GM21447 (cell line): Measurements from ENCODE around the gene TGFBR3.
A peak's percentile ranks its signal among the peaks of the same experiment; 100 is the strongest.

Experiments
- ATAC-seq: cut with Tn5 transposase; IDR thresholded peaks from one replicate; pipeline ENCODE4 v1.9.1; 2021; ENCODE audit not compliant: unreplicated experiment

The TGFBR3 gene

DNA sequence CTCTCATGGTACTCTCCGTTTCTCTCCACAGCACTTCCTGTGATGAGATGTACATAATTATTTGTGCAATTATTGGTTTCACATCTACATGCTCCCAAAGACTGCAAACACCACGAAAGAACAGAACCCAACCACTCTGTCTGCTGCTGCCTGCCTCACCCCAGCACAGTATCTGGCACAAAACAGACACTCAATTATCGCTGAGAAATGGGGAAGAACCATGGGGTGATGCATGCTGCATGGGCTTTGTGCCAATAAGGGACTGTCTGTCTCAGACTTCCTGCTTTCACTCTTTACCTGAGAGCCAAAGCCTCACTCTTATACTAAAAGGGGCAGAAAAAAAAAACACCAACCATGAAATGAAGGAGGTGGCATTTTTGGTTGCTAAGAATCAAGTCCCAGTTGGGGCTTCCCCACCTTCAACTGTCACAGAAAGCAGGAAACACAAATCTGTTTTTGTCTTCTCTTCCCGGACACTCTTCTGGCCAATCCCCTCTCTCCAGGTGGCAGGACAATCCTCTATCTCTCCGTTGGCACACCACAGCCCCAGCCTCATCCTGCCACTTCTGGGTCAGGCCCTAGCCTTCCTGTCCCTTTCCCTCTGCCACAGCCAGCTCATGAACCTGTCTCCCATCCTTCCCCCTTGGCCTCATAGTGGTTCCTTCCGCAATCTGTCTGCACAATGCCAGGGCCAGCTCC is 82.0 kb downstream of the TGFBR3 start:
- ATAC-seq, result peak; percentile 94

GRCh38 chr1:91803123-91803522 is 82.8 kb downstream of the TGFBR3 start:
- ATAC-seq, result no peak

- no peak for ATAC-seq
Measured at GRCh38 chr1:91801496-91802115, 84.3 kb downstream of the TGFBR3 start.

GRCh38 chr1:91799863-91800262 is 86.1 kb downstream of the TGFBR3 start:
- no peak for ATAC-seq

DNA sequence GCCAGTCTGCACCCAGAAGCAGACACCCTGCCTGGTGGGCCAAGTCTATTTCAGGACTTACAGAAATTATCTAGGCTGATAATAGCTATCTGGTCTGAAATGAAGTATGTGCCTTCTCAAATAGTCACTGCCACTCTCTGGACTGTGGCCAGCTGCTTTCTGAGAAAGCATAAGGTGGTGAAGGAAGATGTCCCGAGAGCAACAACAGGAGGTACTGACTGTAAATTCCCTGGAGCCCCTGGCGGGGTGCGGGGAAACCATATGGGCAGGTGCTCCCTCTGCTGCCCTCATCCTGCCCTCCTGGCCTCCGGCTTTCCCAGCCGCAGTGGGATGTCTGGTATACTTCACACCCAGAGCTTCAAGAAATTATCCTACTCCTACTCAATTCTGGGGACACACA is 86.8 kb downstream of the TGFBR3 start:
- ATAC-seq, result no peak

DNA sequence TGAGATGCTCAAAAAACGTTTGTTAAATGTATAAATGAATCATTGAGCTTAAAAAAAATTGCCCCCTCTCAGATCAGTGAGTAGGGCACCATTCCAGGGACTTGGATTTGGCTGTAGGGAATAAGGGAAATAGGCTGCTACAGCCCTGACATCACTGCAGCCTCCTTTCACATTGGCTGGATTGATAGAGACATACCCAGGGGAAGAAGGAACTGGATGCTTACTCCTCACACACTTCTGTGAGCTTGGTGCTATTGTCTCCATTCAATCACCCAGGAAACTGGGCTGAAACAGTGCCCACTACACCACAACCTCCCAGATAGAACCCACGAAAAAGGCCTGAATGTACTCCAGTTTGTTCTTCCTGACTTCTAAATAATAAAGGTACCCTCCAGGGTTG is 87.2 kb downstream of the TGFBR3 start:
- ATAC-seq, result no peak

- ATAC-seq, result no peak
Measured at GRCh38 chr1:91798241-91798648, 87.7 kb downstream of the TGFBR3 start.

DNA sequence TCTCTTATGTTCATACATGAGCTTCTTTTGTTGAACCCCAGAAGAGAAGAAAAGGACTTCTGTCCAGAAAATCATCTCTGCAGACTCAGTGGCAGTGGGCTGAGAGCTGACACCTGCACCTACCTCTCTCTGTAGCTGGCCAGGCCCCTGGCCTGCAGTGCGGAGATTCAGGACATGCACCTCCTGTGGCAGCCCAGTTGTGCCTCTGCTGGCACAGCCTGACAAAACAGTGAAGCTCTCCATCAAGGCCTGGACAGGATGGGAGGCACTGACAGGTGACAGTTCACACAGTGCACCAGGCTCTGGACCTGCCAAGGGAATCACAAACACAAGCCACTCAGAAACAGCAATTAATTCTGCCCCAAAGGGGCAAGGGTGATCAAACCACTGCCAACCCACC is 88.8 kb downstream of the TGFBR3 start:
- no peak for ATAC-seq

- no peak for ATAC-seq
Measured at GRCh38 chr1:91796390-91796654, 89.6 kb downstream of the TGFBR3 start.

GRCh38 chr1:91795591-91796389 is 90.2 kb downstream of the TGFBR3 start:
- no peak for ATAC-seq

DNA sequence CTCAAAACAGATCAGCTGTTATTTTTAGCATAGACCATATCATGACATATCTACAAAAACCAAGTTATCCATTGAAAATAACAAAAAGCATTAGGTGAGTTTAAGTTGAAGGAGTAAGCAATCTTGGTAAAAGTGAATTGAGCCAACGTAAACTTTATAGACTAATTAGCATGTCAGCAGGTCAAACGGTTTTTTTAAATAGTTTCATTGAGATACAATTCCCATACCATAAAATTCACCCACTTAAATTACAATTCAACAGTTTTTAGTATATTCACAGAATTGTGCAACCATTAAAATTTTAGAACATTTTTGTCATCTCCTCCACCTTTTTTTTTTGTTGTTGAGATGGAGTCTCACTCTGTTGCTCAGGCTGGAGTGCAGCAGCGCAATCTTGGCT is 92.1 kb downstream of the TGFBR3 start:
- no peak for ATAC-seq

DNA sequence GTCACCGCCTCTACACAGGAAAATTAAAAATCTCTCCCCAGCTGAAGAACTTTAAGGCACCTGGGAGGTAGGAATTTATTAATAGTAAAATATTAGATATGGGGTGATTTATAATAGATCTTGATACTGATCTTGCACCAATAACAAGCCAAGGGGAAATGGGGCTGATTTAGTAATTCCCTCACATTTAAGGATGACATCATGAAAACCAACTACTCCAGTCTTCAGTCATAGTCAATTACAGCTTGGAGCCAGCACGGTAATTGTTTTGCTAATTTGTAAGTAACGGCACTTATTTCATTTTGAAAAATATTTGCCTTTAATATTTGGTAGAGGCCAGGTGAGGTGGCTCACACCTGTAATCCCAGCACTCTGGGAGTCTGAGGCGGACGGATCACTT is 92.8 kb downstream of the TGFBR3 start:
- no peak for ATAC-seq

DNA sequence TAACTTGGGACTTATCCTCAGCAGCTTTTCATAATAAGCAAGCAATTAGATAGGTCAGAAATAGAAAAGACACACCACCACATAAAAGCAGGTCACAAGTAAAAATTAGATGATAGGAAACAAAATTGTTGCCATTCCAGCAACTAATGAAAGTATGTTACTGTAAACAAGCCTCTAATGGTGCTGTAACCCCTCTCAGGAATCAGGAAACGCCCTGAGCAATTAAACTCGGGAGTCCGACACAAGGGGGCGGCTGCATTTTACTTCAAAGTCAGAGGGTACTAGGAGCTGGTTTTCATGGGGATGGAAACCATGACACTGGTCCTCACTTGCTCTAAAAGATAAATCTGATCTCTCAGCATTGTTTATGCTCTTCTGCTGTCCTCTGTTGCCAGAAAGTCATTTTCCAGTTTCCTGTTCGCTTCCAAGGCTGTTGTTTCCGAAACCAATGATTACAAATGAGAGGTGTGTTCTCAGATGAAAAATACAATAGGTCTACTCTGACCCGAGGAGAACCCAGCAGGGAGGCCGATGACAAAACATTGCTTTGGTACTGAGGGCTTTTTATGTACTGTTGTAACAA is 93.4 kb downstream of the TGFBR3 start:
- no peak for ATAC-seq

DNA sequence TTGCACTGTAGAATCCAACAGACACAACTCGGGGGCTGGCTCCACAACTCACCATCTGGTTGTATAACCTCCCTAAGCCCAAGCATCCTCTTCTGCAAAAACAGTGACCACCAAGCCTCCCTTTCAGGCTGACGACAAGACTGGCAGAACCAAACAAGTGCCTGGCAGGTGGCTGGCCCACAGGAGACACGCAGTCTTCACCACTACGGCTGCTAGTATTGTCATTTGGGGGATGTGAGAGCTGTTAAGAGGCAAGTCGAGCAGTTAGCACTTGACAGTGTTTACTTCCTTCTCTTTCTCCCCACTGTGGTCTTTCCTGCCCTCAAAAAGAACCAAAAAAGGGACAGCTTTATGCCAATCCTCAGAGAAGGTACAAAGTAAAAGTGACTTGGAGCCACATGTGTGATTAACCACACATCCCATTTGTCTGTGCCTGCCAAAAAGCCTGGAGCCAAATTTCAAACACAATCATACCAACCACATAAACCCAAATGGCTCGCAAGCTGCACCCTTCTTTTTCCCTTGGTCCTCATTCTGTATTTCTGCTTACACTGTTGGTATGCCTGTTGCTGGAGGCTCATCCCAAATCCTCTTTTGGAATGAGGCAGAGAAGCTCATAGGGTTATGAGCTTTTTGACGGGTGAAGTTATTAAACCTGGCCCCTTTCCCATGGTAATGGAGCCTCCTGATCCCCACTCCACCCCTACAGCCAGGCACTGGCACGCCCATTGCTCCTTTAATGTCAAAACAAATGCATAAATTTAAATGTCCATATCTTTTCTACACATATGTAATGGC is 94.1 kb downstream of the TGFBR3 start:
- no peak for ATAC-seq

DNA sequence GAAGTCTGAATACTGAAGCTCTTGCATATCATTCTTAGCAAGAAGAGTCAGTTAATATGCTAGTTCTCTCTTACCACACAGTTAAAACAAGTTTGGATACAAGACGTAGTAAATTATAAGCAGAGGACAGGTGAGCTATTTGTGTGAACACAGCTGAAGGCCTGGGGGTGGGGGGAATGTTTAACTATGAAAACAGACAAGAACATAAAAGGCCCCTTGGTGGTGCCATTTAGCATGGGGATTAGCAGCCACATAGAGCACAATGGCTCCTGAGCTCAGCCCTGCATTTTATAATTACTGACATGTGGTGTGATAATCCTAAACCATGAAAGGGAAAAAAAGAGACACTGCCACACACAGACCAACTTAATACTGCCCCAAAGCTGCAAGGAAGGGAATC is 94.8 kb downstream of the TGFBR3 start:
- no peak for ATAC-seq

DNA sequence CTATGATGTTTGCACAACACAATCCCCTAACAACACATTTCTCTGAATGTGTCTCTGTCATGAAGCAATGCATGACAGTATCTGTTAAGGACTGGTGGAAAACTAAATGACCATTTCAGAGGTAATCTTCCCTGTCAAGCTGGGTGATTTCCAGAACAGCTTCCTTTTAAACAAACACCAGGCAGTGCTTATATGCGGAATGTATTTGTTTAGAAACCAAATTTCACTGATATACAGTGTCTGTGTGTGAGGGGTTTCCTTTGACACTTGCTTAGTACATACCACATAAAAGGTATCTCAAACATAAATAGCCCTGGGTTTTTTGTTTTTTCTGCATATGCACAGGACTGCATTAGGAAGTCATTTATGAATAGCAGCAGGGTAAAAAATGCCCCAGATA is 95.6 kb downstream of the TGFBR3 start:
- ATAC-seq, result no peak

DNA sequence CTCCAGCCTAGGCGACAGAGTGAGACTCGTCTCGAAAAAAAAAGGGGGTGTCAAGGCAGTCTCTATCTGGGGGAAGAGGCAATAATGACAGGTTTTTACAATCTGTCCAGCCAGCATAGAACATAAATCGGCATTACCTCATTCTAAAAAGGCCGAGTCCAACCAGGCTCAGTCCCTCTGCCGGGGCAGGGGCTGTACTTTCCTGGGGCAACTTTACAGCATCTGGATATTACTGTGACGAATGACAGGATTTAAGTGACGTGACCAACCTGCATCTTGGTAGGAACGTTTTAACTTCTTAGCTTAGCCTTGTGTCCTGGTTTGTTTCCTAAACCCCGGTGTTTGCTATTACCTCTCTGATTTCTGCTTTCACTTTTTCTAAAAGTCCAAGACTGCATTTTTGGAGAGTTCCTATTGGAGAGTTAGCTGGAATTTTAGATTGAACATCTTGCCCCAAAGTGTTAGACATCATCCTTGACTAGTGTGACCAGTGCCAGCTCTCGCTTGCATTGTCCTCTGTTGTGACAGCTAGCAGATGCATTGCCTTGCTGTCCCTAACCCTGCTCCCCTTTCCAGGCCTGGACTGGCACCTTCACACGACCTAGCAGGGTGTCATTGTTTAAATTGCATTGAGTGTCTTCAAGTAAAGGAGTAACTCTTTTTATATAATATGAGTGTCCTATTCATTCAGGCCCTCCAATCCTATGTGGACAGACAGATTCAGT is 96.5 kb downstream of the TGFBR3 start:
- no peak for ATAC-seq

DNA sequence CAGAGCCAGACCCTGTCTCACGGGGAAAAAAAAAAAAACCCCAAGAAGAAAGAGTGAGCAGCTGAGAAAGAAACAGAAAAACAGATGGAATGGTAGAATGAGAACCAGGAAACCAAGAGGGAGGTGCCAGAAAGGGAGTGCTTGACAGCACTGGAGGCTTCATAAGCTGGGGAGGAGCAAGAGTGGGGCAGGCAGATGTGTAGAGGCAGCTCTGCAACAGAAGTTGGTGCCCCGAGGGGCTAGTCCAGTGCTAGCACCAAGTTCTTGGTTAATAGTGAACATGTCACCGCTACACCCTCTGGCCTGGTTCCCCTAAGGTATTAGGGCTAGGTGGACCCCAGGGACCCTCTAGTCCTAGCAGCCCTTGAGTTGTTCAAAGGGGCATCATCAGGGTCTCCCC is 98.0 kb downstream of the TGFBR3 start:
- no peak for ATAC-seq

- no peak for ATAC-seq
Measured at GRCh38 chr1:91784616-91785015, 101.3 kb downstream of the TGFBR3 start.

DNA sequence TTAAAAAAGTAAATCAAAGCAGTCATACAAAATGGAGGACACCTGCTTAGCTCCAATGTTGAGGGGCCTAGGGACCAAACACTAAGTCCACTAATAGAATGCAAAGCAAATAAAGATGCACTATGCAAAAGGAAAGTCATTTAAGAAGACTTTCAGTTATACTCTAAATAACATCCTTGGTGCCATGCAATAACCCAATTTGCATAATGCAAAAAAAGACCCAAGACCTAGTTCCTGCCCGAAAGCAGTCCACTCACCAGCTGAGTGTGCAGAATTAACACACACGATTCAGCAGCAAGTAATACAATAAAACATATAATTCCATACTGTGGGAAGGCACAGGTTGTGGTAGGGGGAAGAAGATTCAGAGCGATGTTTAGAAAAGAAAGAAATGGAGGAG is 101.8 kb downstream of the TGFBR3 start:
- no peak for ATAC-seq
